Spleen (tissue), 11 donors: ENCODE results near the gene TMC1. TPM values are rescaled to one million over a fixed set of nuclear protein-coding genes. Genes with fewer than 3 reads are reported as not detected.

Source experiments
- DNase-seq: peaks from one replicate; pipeline ENCODE4 v3.0.0-alpha.2; 2020
- H3K27ac ChIP-seq, 8 donors: fragments of 200-600 bp; sonication (generic) in 7 of 8; 1 replicate in 4 of 8; 2 replicates in 4 of 8; pipeline versions ENCODE4 v1.5.0 to v1.8.0; 2016 to 2021; ENCODE audit warnings: inconsistent platforms in 4 of 8, mild to moderate bottlenecking in 4 of 8, moderate library complexity in 1 of 8
- H3K27me3 ChIP-seq, 7 donors: fragments of 200-600 bp; sonication (generic) in 6 of 7; replicated peaks in 1 of 7; 1 replicate in 4 of 7; 2 replicates in 3 of 7; pipeline versions ENCODE4 v1.5.0 to v1.8.0; 2016 to 2021; ENCODE audit warnings: inconsistent platforms in 3 of 7, mild to moderate bottlenecking in 1 of 7
- H3K36me3 ChIP-seq, 6 donors: fragments of 200-600 bp; sonication (generic) in 5 of 6; 1 replicate in 4 of 6; 2 replicates in 2 of 6; pipeline versions ENCODE4 v1.5.0 to v1.8.0; 2016 to 2021; ENCODE audit warnings: inconsistent platforms in 2 of 6
- H3K4me1 ChIP-seq, 6 donors: fragments of 200-600 bp; sonication (generic) in 5 of 6; 1 replicate in 3 of 6; 2 replicates in 3 of 6; pipeline versions ENCODE4 v1.5.0 to v1.8.0; 2016 to 2021; ENCODE audit warnings: inconsistent platforms in 3 of 6
- H3K4me3 ChIP-seq, 8 donors: fragments of 200-600 bp; sonication (generic) in 7 of 8; 1 replicate in 4 of 8; 2 replicates in 4 of 8; pipeline versions ENCODE4 v1.5.0 to v1.8.0; 2016 to 2021; ENCODE audit warnings: inconsistent platforms in 4 of 8, mild to moderate bottlenecking in 4 of 8, moderate library complexity in 2 of 8
- H3K9me3 ChIP-seq, 8 donors: fragments of 200-600 bp; sonication (generic) in 7 of 8; 1 replicate in 4 of 8; 2 replicates in 4 of 8; pipeline versions ENCODE4 v1.5.0 to v1.8.0; 2016 to 2021; ENCODE audit warnings: inconsistent platforms in 4 of 8
- CTCF ChIP-seq, 11 experiments: fragments of 200-600 bp in 7 of 11; fragments of 450-650 bp in 4 of 11; sonication (generic) in 4 of 11; IDR thresholded peaks in 8 of 11; conservative IDR thresholded peaks in 3 of 11; 1 replicate in 7 of 11; 2 replicates in 4 of 11; pipeline versions ENCODE4 v1.4.0 to v1.8.0; 2016 to 2021; ENCODE audit warnings: antibody characterized with exemption in 11 of 11, inconsistent platforms in 4 of 11, mild to moderate bottlenecking in 1 of 11
- POLR2A ChIP-seq, 3 donors: fragments of 450-650 bp; IDR thresholded peaks; one replicate each; pipeline ENCODE4 v1.5.1; 2017; ENCODE audit warnings: antibody characterized with exemption in 3 of 3, mild to moderate bottlenecking in 1 of 3
- POLR2AphosphoS5 ChIP-seq, 3 donors: sonication (generic); formaldehyde crosslinking; IDR thresholded peaks; one replicate each; pipeline ENCODE4 v1.5.1; 2017; ENCODE audit warnings: antibody characterized with exemption in 3 of 3
- WGBS, 5 donors: extraction: QIAGEN DNeasy Blood & Tissue Kit in 3 of 5; methylation state at CpG; one replicate each; pipeline versions ENCODE4 v1.1.5 to v1.1.7; 2013 to 2018; 5-methylcytosine and 5-hydroxymethylcytosine counted together
- intact Hi-C: fragments of 100-400 bp; cut with DNase I; formaldehyde crosslinking; loops from one replicate; pipeline ENCODE4 v1.15.0; 2023; ENCODE audit warnings: low total_unique reads
- polyA plus RNA-seq, 3 donors: library from polyadenylated mRNA; stranded (reverse); fragments of 200-250 nt; gene quantifications; one replicate each; pipeline ENCODE4 v1.2.1, GENCODE V29; 2013
- total RNA-seq, 7 donors: library from RNA; depleted of rRNA in 3 of 7; stranded (reverse); fragments of >200 nt in 3 of 7; fragmentation: NEBNext Ultra II Directional in 4 of 7; extraction: Animal tissue kit (Norgen Biotek cat#: 25700) in 4 of 7; gene quantifications; one replicate each; pipeline versions ENCODE4 v1.1.0 to v1.2.1, GENCODE V29; 2016 to 2021
- donor health status: healthy with polysubstance abuse.
- donor health status: DM: no; HTN: no; CAD: no; lungs with moderate emphysema.
- donor health status: DM: no; HTN: no; CAD: no.
- donor health status: Bipolar disorder and iron deficiency.
- donor health status: healthy.
- donor health status: DM: no; HTN: no; CAD: no.
- donor health status: DM: yes; HTN: yes; CAD: no.

The TMC1 gene
- total and polyA plus RNA-seq, 10 donors, result 0.04 to 0.16 TPM; not detected in 8

GRCh38 chr9:72552356-72552755 lies 30.9 kb downstream of the TMC1 start:
- no peak for DNase-seq
- Histone ChIP-seq H3K4me1 (no peaks in the 10 kb centered on the region), H3K27ac (no peak overlapping the region), H3K4me3 (no peak overlapping the region), H3K36me3 (no peaks in the 10 kb centered on the region), H3K27me3 (no peaks in the 10 kb centered on the region), H3K9me3 (no peaks in the 10 kb centered on the region)
- TF ChIP-seq CTCF (IDR thresholded peaks at IDR 0.05 in 8 of 11, conservative IDR thresholded peaks at IDR 0.05 in 3 of 11), result no peak
- no peak for TF ChIP-seq POLR2AphosphoS5 (IDR thresholded peaks at IDR 0.05)
- TF ChIP-seq POLR2A (IDR thresholded peaks at IDR 0.05), result no peak
- 37 to 81% (median 67%) methylated on average over 1 of the region's 1 CpG for WGBS, 5 donors
- intact Hi-C loops, result no loop called here

GRCh38 chr9:72554221-72554641 lies 32.8 kb downstream of the TMC1 start:
- intact Hi-C loops, result no loop called here
- TF ChIP-seq POLR2AphosphoS5 (IDR thresholded peaks at IDR 0.05) (no peak), CTCF (IDR thresholded peaks at IDR 0.05 in 8 of 11, conservative IDR thresholded peaks at IDR 0.05 in 3 of 11) (no peak), POLR2A (IDR thresholded peaks at IDR 0.05) (no peak)
- H3K9me3 ChIP-seq, result no peaks in the 10 kb centered on the region
- WGBS, 5 donors, result 49 to 73% (median 65%) methylated on average over 3 of the region's 3 CpGs
- H3K27me3 ChIP-seq, result no peaks in the 10 kb centered on the region
- H3K4me3 ChIP-seq, result no peak overlapping the region
- no peaks in the 10 kb centered on the region for H3K4me1 ChIP-seq
- H3K36me3 ChIP-seq, result no peaks in the 10 kb centered on the region
- H3K27ac ChIP-seq, result peak overlapping the region in 1 of 8 donors; percentile 30
- DNase-seq, result no peak

GRCh38 chr9:72557549-72557948 lies 36.1 kb downstream of the TMC1 start:
- Histone ChIP-seq H3K4me3 (no peak overlapping the region), H3K27ac (no peak overlapping the region), H3K4me1 (no peaks in the 10 kb centered on the region), H3K9me3 (no peaks in the 10 kb centered on the region), H3K27me3 (no peaks in the 10 kb centered on the region), H3K36me3 (no peaks in the 10 kb centered on the region)
- DNase-seq, result no peak
- intact Hi-C loops, result no loop called here
- 57 to 79% (median 67%) methylated on average over 2 of the region's 2 CpGs for WGBS, 5 donors
- peak in 1 of 3 donors; percentile 23 for TF ChIP-seq POLR2AphosphoS5 (IDR thresholded peaks at IDR 0.05)
- TF ChIP-seq POLR2A (IDR thresholded peaks at IDR 0.05), result no peak

GRCh38 chr9:72560086-72560485 lies 38.7 kb downstream of the TMC1 start:
- H3K27me3 ChIP-seq, result no peaks in the 10 kb centered on the region
- no peak for DNase-seq
- H3K4me1 ChIP-seq, result no peaks in the 10 kb centered on the region
- H3K9me3 ChIP-seq, result no peaks in the 10 kb centered on the region
- no peak overlapping the region for H3K27ac ChIP-seq
- H3K36me3 ChIP-seq, result no peaks in the 10 kb centered on the region
- no peak for TF ChIP-seq POLR2A (IDR thresholded peaks at IDR 0.05)
- H3K4me3 ChIP-seq, result no peak overlapping the region
- intact Hi-C loops, result no loop called here
- 65 to 82% (median 76%) methylated on average over 1 of the region's 1 CpG for WGBS, 5 donors

- H3K9me3 ChIP-seq, result no peaks in the 10 kb centered on the region
- H3K36me3 ChIP-seq, result no peaks in the 10 kb centered on the region
- WGBS, 5 donors, result 84 to 97% (median 88%) methylated on average over 4 of the region's 4 CpGs
- no peaks in the 10 kb centered on the region for H3K27me3 ChIP-seq
- no peaks in the 10 kb centered on the region for H3K4me1 ChIP-seq
- H3K27ac ChIP-seq, result no peak overlapping the region
- TF ChIP-seq POLR2A (IDR thresholded peaks at IDR 0.05) (no peak), CTCF (IDR thresholded peaks at IDR 0.05 in 8 of 11, conservative IDR thresholded peaks at IDR 0.05 in 3 of 11) (no peak), POLR2AphosphoS5 (IDR thresholded peaks at IDR 0.05) (no peak)
- no peak for DNase-seq
- H3K4me3 ChIP-seq, result no peak overlapping the region
- intact Hi-C loops, result no loop called here
Observed at GRCh38 chr9:72563806-72564205, 42.4 kb downstream of the TMC1 start.
